Activated CD4-positive, alpha-beta T cell treated with anti-CD3 and anti-CD28 coated beads, Interleukin-2, amount 10 ng/mL, durations not matched to agents 7 days and 5 days (primary cell): Measurements from ENCODE around the gene NRIP2. TPM values are rescaled to one million over a fixed set of nuclear protein-coding genes. Genes with fewer than 3 reads are reported as not detected.

ENCODE experiments used
- CTCF ChIA-PET: fragments of 350-600 bp; sonication (Branson Sonifier 250); formaldehyde crosslinking; loops from one replicate; lab custom pipeline; 2021; ENCODE audit warnings: antibody characterized with exemption; lab: Charles Lee
- POLR2A ChIA-PET: fragments of 350-600 bp; sonication (Branson Sonifier 250); formaldehyde crosslinking; loops from one replicate; lab custom pipeline; 2021; ENCODE audit warnings: antibody characterized with exemption; lab: Charles Lee
- DNase-seq: peaks from one replicate; pipeline ENCODE4 v3.0.0-alpha.2; 2020
- H3K27ac Mint-ChIP-seq: one replicate; pipeline ENCODE4 v1.8.0; 2021; ENCODE audit warnings: mild to moderate bottlenecking, moderate library complexity, mixed read lengths
- H3K27me3 Mint-ChIP-seq: one replicate; pipeline ENCODE4 v1.8.0; 2021; ENCODE audit warnings: mixed read lengths
- H3K36me3 Mint-ChIP-seq: one replicate; pipeline ENCODE4 v1.8.0; 2021; ENCODE audit warnings: low read depth, mixed read lengths
- H3K4me1 Mint-ChIP-seq: one replicate; pipeline ENCODE4 v1.8.0; 2021; ENCODE audit warnings: mixed read lengths
- H3K4me3 Mint-ChIP-seq: one replicate; pipeline ENCODE4 v1.8.0; 2021; ENCODE audit warnings: mild to moderate bottlenecking, moderate library complexity, mixed read lengths
- H3K9me3 Mint-ChIP-seq: one replicate; pipeline ENCODE4 v1.8.0; 2021; ENCODE audit warnings: mixed read lengths
- total RNA-seq, 2 experiments: library from RNA; stranded (reverse); gene quantifications; one replicate each; pipeline ENCODE4 v1.2.3, GENCODE V29; 2021

Gene NRIP2
- total RNA-seq, 2 experiments from 2014 or later, result not detected

- Mint-ChIP-seq H3K36me3 (peaks cover 49% of the 10 kb centered on the region), H3K27me3 (no peaks in the 10 kb centered on the region), H3K9me3 (no peaks in the 10 kb centered on the region), H3K27ac (no peak overlapping the region), H3K4me1 (peaks cover 3% of the 10 kb centered on the region), H3K4me3 (no peak overlapping the region)
- no peak for DNase-seq
- POLR2A ChIA-PET, result no interaction called here
- CTCF ChIA-PET, result no interaction called here
Measured at GRCh38 chr12:2820432-2820831, 14.4 kb downstream of the NRIP2 start.

- Mint-ChIP-seq H3K4me3 (no peak overlapping the region), H3K4me1 (peaks cover 8% of the 10 kb centered on the region), H3K27ac (no peak overlapping the region), H3K9me3 (no peaks in the 10 kb centered on the region), H3K27me3 (no peaks in the 10 kb centered on the region), H3K36me3 (peaks cover 45% of the 10 kb centered on the region)
- POLR2A ChIA-PET, result no interaction called here
- CTCF ChIA-PET, result interaction anchor here (0.6 kb wide), 1 partner anchor 150 kb away, joined by 3 read pairs; no protein-coding TSS in a partner anchor
- DNase-seq, result no peak
Measured at GRCh38 chr12:2819810-2820209, 15.0 kb downstream of the NRIP2 start.

GRCh38 chr12:2813214-2814185 is 21.3 kb downstream of the NRIP2 start:
- Mint-ChIP-seq H3K9me3 (no peaks in the 10 kb centered on the region), H3K27me3 (no peaks in the 10 kb centered on the region), H3K36me3 (peaks cover 12% of the 10 kb centered on the region), H3K4me3 (peak overlapping the region; percentile 99), H3K4me1 (peaks cover 26% of the 10 kb centered on the region), H3K27ac (peak overlapping the region; percentile 99)
- CTCF ChIA-PET, result interaction anchor here (0.6 to 1.4 kb wide), 8 partner anchors 12 to 1889 kb away, joined by 3 read pairs; partner anchors contain the start of genes FOXM1, RHNO1 and TEX52
- DNase-seq, result peak; percentile 76
- POLR2A ChIA-PET, result interaction anchor here (0.6 to 0.7 kb wide), 2 partner anchors 17 to 18 kb away, joined by 3 to 4 read pairs; no protein-coding TSS in a partner anchor

- POLR2A ChIA-PET, result no interaction called here
- Mint-ChIP-seq H3K36me3 (peaks cover 3% of the 10 kb centered on the region), H3K27me3 (no peaks in the 10 kb centered on the region), H3K4me1 (peaks cover 26% of the 10 kb centered on the region), H3K27ac (peak within 1 kb of the TSS; percentile 99), H3K9me3 (no peaks in the 10 kb centered on the region), H3K4me3 (peak within 1 kb of the TSS; percentile 99)
- DNase-seq, result peak; percentile 98
- CTCF ChIA-PET, result interaction anchor here (0.6 to 1.4 kb wide), 6 partner anchors 11 to 255 kb away, joined by 3 read pairs; partner anchors contain the start of genes FOXM1, RHNO1 and TEX52
Measured at GRCh38 chr12:2812290-2813213, 22.3 kb downstream of the NRIP2 start, which contains the start of gene ITFG2. Gene ITFG2, plus strand, starts transcription at chr12:2812668. Its CDS starts 93 bp downstream, at chr12:2812761.

- peaks cover 26% of the 10 kb centered on the region for H3K4me1 Mint-ChIP-seq
- peaks cover under 1% of the 10 kb centered on the region for H3K36me3 Mint-ChIP-seq
- no peak overlapping the region for H3K27ac Mint-ChIP-seq
- H3K27me3 Mint-ChIP-seq, result no peaks in the 10 kb centered on the region
- no peak for DNase-seq
- ChIA-PET POLR2A (no interaction called here), CTCF (no interaction called here)
- no peaks in the 10 kb centered on the region for H3K9me3 Mint-ChIP-seq
- H3K4me3 Mint-ChIP-seq, result peak overlapping the region; percentile 99
Measured at GRCh38 chr12:2811801-2812200, 23.0 kb downstream of the NRIP2 start.

GRCh38 chr12:2806700-2807099 is 28.1 kb downstream of the NRIP2 start:
- Mint-ChIP-seq H3K4me3 (no peak overlapping the region), H3K27ac (no peak overlapping the region), H3K36me3 (peaks cover 20% of the 10 kb centered on the region), H3K9me3 (no peaks in the 10 kb centered on the region), H3K4me1 (peaks cover 3% of the 10 kb centered on the region), H3K27me3 (no peaks in the 10 kb centered on the region)
- DNase-seq, result no peak
- ChIA-PET POLR2A (no interaction called here), CTCF (no interaction called here)

GRCh38 chr12:2805143-2805520 is 29.7 kb downstream of the NRIP2 start:
- peaks cover 32% of the 10 kb centered on the region for H3K36me3 Mint-ChIP-seq
- ChIA-PET CTCF (no interaction called here), POLR2A (no interaction called here)
- H3K4me1 Mint-ChIP-seq, result no peaks in the 10 kb centered on the region
- H3K4me3 Mint-ChIP-seq, result no peak overlapping the region
- no peak for DNase-seq
- H3K9me3 Mint-ChIP-seq, result no peaks in the 10 kb centered on the region
- H3K27me3 Mint-ChIP-seq, result no peaks in the 10 kb centered on the region
- H3K27ac Mint-ChIP-seq, result peak overlapping the region; percentile 0

GRCh38 chr12:2804393-2805142 is 30.3 kb downstream of the NRIP2 start:
- H3K27ac Mint-ChIP-seq, result peak overlapping the region; percentile 0
- H3K9me3 Mint-ChIP-seq, result no peaks in the 10 kb centered on the region
- CTCF ChIA-PET, result interaction anchor here (0.9 kb wide), 1 partner anchor 8 kb away, joined by 3 read pairs; no protein-coding TSS in a partner anchor
- H3K4me3 Mint-ChIP-seq, result no peak overlapping the region
- no peaks in the 10 kb centered on the region for H3K27me3 Mint-ChIP-seq
- H3K4me1 Mint-ChIP-seq, result peaks cover 2% of the 10 kb centered on the region
- POLR2A ChIA-PET, result no interaction called here
- H3K36me3 Mint-ChIP-seq, result peaks cover 37% of the 10 kb centered on the region
- no peak for DNase-seq

GRCh38 chr12:2803635-2804392 is 31.0 kb downstream of the NRIP2 start:
- Mint-ChIP-seq H3K36me3 (peaks cover 44% of the 10 kb centered on the region), H3K27ac (peak overlapping the region; percentile 28), H3K4me1 (peaks cover 2% of the 10 kb centered on the region), H3K27me3 (no peaks in the 10 kb centered on the region), H3K4me3 (no peak overlapping the region), H3K9me3 (no peaks in the 10 kb centered on the region)
- CTCF ChIA-PET, result interaction anchor here (0.9 kb wide), 1 partner anchor 8 kb away, joined by 3 read pairs; no protein-coding TSS in a partner anchor
- POLR2A ChIA-PET, result no interaction called here
- no peak for DNase-seq

- no peaks in the 10 kb centered on the region for H3K27me3 Mint-ChIP-seq
- ChIA-PET POLR2A (no interaction called here), CTCF (interaction anchor here (0.9 to 1.6 kb wide), 2 partner anchors 12 to 13 kb away, joined by 3 read pairs; partner anchors contain the start of gene ITFG2)
- H3K4me3 Mint-ChIP-seq, result no peak overlapping the region
- no peaks in the 10 kb centered on the region for H3K9me3 Mint-ChIP-seq
- no peak overlapping the region for H3K27ac Mint-ChIP-seq
- peaks cover 61% of the 10 kb centered on the region for H3K36me3 Mint-ChIP-seq
- H3K4me1 Mint-ChIP-seq, result peaks cover 15% of the 10 kb centered on the region
- DNase-seq, result no peak
Measured at GRCh38 chr12:2801044-2801783, 33.6 kb downstream of the NRIP2 start.
